ENCODE data around the gene SETD3.

DNA sequence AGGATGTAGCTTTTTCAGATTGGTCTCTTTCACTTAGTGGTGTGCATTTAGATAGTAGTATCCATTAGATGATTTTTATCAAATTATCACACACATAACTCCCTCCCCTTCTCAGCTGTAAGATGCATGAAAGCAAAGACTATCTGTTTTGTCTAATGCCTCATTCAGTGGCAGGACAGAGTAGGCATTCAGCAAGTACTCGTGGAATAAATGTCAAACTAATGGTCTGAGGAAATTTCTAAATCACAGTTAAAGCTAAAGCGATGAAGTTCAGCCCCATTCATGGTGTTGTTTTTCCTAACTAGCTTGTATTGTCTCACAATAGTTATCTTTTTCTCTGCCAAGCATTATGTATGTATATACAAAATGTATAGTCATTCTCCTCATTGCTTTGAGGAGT is 16.7 kb upstream of the SETD3 start:
- TF ChIP-seq POLR2A (IDR thresholded peaks at IDR 0.05), result no peak
- TF ChIP-seq, protein P1, sequence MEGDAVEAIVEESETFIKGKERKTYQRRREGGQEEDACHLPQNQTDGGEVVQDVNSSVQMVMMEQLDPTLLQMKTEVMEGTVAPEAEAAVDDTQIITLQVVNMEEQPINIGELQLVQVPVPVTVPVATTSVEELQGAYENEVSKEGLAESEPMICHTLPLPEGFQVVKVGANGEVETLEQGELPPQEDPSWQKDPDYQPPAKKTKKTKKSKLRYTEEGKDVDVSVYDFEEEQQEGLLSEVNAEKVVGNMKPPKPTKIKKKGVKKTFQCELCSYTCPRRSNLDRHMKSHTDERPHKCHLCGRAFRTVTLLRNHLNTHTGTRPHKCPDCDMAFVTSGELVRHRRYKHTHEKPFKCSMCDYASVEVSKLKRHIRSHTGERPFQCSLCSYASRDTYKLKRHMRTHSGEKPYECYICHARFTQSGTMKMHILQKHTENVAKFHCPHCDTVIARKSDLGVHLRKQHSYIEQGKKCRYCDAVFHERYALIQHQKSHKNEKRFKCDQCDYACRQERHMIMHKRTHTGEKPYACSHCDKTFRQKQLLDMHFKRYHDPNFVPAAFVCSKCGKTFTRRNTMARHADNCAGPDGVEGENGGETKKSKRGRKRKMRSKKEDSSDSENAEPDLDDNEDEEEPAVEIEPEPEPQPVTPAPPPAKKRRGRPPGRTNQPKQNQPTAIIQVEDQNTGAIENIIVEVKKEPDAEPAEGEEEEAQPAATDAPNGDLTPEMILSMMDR (IDR thresholded peaks at IDR 0.05), result no peak
